Stimulated activated CD4-positive, alpha-beta T cell treated with anti-CD3 and anti-CD28 coated beads, Interleukin-4, amount 100 ng/mL, for 1 hour (primary cell): Measurements from ENCODE around the gene H3-3A.
A peak's percentile ranks its signal among the peaks of the same experiment; 100 is the strongest.

Experiments
- DNase-seq: peaks from one replicate; pipeline ENCODE4 v3.0.0-alpha.2; 2020

H3-3A gene

GRCh38 chr1:226054519-226055327 is 7.8 kb upstream of the H3-3A start:
- DNase-seq = no peak

- DNase-seq = no peak
Observed at GRCh38 chr1:226059709-226060108, 2.8 kb upstream of the H3-3A start.

- DNase-seq = no peak
Observed at GRCh38 chr1:226060427-226060826, 2.1 kb upstream of the H3-3A start.

- DNase-seq = no peak
Observed at GRCh38 chr1:226061068-226061840, 1.3 kb upstream of the H3-3A start.

GRCh38 chr1:226061841-226062557 is 517 bp upstream of the H3-3A start:
- DNase-seq = peak; percentile 38

- DNase-seq = peak; percentile 38
Observed at GRCh38 chr1:226063224-226063976, 884 bp downstream of the H3-3A start.

- DNase-seq = no peak
Observed at GRCh38 chr1:226063977-226064815, 1.7 kb downstream of the H3-3A start.

GRCh38 chr1:226064816-226065248 is 2.3 kb downstream of the H3-3A start:
- DNase-seq = peak; percentile 31

GRCh38 chr1:226066415-226067078 is 4.0 kb downstream of the H3-3A start:
- no peak for DNase-seq

- no peak for DNase-seq
Observed at GRCh38 chr1:226069811-226070489, 7.4 kb downstream of the H3-3A start.

- no peak for DNase-seq
Observed at GRCh38 chr1:226072347-226072746, 9.8 kb downstream of the H3-3A start.

- DNase-seq = no peak
Observed at GRCh38 chr1:226073184-226073950, 10.9 kb downstream of the H3-3A start.

- no peak for DNase-seq
Observed at GRCh38 chr1:226074046-226074445, 11.5 kb downstream of the H3-3A start.

GRCh38 chr1:226076378-226076777 is 13.9 kb downstream of the H3-3A start:
- DNase-seq = no peak

GRCh38 chr1:226078374-226078773 is 15.9 kb downstream of the H3-3A start:
- no peak for DNase-seq

- no peak for DNase-seq
Observed at GRCh38 chr1:226082587-226082917, 20.0 kb downstream of the H3-3A start.

GRCh38 chr1:226082959-226083301 is 20.4 kb downstream of the H3-3A start:
- no peak for DNase-seq

GRCh38 chr1:226083302-226084101 is 21.0 kb downstream of the H3-3A start:
- DNase-seq = peak; percentile 95

GRCh38 chr1:226085675-226086285 is 23.3 kb downstream of the H3-3A start:
- no peak for DNase-seq
